ENCODE results near the gene MROH2A.

GRCh38 chr2:233772153-233772552 is 6.0 kb upstream of the MROH2A start:
- TF ChIP-seq AR (CRISPR knock-in tag; IDR thresholded peaks at IDR 0.05) (no peak), SP1 (CRISPR knock-in tag; conservative IDR thresholded peaks at IDR 0.05) (no peak), JUN (CRISPR knock-in tag; IDR thresholded peaks at IDR 0.05) (no peak), CTCF (IDR thresholded peaks at IDR 0.05) (no peak), NR2C2 (CRISPR knock-in tag; IDR thresholded peaks at IDR 0.05) (no peak), FOXK1 (CRISPR knock-in tag; IDR thresholded peaks at IDR 0.05) (no peak)
- TF ChIP-seq, protein P1, sequence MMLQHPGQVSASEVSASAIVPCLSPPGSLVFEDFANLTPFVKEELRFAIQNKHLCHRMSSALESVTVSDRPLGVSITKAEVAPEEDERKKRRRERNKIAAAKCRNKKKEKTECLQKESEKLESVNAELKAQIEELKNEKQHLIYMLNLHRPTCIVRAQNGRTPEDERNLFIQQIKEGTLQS (CRISPR knock-in tag; conservative IDR thresholded peaks at IDR 0.05): no peak
- TF ChIP-seq, protein P2, sequence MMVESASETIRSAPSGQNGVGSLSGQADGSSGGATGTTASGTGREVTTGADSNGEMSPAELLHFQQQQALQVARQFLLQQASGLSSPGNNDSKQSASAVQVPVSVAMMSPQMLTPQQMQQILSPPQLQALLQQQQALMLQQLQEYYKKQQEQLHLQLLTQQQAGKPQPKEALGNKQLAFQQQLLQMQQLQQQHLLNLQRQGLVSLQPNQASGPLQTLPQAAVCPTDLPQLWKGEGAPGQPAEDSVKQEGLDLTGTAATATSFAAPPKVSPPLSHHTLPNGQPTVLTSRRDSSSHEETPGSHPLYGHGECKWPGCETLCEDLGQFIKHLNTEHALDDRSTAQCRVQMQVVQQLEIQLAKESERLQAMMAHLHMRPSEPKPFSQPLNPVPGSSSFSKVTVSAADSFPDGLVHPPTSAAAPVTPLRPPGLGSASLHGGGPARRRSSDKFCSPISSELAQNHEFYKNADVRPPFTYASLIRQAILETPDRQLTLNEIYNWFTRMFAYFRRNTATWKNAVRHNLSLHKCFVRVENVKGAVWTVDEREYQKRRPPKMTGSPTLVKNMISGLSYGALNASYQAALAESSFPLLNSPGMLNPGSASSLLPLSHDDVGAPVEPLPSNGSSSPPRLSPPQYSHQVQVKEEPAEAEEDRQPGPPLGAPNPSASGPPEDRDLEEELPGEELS (CRISPR knock-in tag; IDR thresholded peaks at IDR 0.05): no peak
